HuH-7.5 (cell line): Measurements from ENCODE around the gene CHN1.

Experiments
- DNase-seq: peaks from one replicate; pipeline ENCODE4 v3.0.0; 2011; ENCODE audit warnings: low spot score

The CHN1 gene, protein sequence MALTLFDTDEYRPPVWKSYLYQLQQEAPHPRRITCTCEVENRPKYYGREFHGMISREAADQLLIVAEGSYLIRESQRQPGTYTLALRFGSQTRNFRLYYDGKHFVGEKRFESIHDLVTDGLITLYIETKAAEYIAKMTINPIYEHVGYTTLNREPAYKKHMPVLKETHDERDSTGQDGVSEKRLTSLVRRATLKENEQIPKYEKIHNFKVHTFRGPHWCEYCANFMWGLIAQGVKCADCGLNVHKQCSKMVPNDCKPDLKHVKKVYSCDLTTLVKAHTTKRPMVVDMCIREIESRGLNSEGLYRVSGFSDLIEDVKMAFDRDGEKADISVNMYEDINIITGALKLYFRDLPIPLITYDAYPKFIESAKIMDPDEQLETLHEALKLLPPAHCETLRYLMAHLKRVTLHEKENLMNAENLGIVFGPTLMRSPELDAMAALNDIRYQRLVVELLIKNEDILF

DNA sequence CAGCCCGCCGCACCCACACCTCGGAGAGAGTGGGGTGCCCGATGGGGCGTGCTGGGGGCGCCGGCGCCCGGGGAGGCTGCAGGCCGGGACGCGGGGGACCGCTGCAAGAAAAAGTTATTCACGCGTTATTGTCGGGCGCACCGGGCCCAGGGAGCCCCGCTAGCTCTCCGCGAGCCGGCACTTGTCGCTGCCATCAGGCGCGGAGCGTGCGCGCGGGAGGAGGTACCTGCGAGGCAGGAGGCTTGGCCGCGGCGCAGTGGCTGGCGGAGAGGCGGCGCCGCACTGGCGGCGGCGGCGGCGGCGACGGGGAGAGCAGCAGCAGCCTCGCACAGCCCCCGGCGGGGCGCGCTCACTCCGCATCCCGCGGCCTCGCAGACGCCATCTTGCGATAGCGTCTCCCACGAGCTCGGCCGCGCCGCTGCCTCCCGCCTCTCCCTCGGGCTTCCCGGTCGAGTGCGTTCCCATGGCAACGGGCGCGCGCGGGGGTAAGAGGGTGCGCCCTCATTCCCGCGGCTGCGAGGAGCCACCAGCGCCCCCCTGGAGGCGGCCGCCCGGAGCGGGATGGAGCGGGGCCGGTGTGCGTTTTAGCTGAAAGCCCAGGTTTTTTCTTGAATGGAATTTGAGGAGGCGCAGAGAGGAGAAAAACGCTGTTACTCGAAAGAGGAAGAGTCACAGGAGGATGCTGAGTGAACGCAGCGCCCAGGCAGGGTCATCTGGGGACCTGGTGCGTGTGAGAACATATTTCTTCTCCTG, at the start of gene CHN1:
Gene CHN1 (minus strand): TSS at position 402 of the 753 bp plus-strand sequence. CDS start 469 bp downstream, outside the sequence.
- DNase-seq: peak; percentile 71

DNA sequence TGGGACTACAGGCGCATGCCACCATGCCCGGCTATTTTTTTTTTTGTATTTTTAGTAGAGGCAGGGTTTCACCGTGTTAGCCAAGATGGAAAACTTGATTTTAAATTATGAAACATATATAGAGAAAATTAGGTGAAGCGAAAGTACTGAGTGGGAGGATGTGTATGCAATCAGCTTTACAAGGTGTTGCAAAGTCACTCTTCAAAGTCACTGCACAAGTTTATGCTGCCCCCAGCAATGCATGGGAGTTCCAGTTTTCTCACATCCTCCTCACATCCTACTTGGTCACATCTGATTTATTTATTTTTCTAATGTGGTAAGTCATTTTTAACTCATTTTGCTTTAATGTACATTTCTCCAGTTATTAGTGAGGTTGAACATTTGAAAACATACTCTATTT, 49.2 kb upstream of the CHN1 start:
- no peak for DNase-seq

DNA sequence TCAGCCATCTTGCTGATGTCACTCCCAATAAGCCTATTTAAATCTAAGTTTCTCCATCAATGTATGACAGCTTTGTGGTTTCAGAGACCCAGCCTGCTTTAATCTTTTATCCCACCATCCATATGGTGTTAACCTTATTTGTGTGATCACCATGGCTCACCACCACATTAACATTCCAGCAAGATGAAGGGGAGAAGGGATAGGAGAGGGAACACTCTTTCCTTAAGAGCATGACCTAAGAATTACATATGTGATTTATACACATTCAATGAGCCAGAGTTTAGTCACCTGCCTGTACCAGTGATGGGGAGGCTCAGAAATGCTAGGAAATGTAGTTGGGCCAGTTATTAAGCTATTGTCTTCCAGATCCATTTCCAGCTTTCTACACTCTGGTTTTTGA, 44.5 kb upstream of the CHN1 start:
- DNase-seq: no peak

DNA sequence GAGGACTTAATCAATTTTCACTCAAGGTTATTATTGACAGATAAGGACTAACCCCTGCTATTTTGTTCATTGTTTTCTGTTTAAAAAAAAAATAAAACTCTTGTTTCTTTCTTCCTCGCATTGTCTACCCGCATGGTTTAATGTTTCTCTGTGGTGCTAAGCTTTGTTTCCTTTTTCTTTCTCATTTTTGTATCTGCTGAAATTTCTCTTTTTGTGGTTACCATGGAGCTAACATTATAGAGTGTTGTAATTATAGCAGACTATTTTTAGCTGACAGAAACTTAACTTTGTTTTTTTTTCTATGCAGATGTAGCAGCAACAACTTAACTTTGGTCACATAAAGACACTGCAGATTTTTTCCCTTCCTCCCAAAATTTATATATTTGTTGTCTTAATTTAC, 43.1 kb upstream of the CHN1 start:
- DNase-seq: no peak

DNA sequence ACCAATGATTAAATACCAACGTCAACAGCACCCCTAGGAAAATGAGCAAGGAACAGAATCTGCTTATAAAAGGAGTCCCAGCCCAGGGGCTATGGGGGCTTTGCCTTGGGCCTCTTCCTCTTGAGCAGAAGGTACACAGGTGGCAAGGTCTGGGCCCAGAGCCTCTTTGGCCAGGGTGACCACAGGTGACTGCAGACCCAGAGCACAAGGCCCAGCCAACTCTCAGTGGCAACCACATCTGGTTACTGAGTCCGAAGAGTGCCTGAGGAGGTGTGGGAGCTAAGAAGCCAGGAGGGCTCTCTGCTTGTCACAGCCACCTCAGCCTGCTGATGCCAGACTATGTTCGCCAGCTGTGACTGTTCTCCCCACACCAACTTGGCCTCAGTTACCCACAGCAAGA, 34.3 kb upstream of the CHN1 start:
- DNase-seq: no peak

DNA sequence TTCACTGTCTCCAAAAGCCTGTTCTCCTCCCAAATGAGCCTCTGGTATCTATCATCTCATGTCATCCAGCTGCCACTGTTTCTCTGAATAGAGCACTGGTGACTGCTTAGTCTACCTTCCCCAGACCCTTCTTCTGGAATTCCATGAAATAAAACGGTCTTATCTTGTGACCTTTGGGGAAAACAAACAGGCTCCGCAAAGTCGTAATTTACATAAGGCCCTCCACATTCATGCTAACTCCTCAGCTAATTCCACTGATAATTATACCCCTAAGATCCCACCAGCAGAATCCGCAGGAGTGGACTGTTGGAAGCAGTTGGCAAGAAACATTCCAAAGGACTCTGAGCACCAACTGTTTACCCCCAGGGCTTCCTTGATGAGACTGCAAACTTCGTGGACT, 33.9 kb upstream of the CHN1 start:
- no peak for DNase-seq

DNA sequence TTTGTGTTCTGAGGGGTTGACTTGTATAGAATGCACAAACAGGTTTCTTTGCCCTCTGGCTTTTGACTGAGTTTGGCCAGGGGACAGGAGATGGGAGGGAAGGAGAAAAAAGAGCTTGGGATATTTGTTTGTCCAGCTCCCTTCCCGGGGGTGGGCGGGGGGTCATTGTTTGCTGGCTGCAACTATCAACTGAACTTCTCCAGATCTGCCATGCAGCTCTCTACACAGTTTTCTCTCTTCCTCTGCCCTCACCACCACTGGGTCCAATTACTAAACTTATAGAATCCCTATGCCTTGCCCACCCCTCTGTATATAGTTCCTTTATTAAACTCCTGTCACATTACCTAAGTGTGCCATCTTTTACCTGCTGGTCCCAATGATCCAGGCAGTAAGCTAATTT, 32.8 kb upstream of the CHN1 start:
- no peak for DNase-seq

DNA sequence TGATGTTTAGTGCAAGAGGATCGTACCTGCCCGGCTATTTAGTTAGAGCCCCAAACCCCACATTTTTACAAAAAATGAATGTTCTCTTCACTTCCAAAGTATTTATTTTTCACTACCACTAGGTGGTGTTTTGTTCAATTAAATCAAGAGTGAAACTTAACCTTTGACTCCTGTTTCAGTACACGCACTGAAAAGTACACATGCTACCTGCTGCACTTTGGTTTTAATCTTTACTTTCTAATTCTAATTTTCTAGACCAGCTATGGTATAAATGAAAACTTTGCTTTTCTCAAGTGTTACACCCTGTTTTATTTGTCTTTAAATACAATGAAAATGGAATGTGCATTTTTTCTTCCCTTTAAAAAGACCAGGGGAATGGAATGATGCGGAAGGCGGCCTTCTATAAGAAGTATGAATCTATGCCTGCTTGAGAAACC, 31.4 kb upstream of the CHN1 start:
- no peak for DNase-seq

DNA sequence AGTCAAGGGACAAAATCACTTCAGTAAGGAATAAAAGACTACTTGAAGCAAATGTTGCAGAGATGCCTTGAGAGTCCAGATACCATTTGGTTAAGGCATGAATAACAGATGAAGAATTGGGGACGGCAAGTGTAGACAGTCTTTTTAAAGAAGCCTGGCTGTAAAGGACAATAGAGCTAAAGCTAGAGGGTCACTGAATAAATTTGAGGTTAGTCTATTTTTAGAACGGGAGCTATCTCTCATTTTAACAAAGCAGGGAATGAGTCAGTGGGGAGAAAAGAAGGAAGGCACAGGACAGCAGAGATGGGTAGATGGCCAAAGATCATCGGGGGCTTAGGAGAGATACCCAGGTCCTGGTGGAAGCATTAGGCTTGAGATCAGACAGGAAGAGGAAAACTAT, 30.6 kb upstream of the CHN1 start:
- no peak for DNase-seq

DNA sequence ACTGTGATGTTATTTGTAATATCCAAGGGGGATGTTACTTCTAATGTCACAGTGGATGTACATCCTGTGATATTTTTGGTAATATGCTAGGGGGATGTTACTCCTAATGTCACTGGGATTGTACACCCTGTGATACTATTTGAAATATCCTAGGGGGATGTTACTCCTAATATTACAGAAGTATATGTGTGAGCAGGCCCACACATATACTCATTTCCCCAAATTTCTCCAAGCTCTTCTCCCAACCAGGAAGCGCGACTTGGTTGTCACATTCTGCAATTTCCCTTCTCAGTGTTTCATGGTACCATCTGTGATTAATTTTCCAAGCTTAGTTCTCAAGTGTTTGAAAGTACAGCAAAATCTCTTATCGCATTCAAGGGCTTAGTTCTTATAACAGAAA, 29.5 kb upstream of the CHN1 start:
- no peak for DNase-seq

DNA sequence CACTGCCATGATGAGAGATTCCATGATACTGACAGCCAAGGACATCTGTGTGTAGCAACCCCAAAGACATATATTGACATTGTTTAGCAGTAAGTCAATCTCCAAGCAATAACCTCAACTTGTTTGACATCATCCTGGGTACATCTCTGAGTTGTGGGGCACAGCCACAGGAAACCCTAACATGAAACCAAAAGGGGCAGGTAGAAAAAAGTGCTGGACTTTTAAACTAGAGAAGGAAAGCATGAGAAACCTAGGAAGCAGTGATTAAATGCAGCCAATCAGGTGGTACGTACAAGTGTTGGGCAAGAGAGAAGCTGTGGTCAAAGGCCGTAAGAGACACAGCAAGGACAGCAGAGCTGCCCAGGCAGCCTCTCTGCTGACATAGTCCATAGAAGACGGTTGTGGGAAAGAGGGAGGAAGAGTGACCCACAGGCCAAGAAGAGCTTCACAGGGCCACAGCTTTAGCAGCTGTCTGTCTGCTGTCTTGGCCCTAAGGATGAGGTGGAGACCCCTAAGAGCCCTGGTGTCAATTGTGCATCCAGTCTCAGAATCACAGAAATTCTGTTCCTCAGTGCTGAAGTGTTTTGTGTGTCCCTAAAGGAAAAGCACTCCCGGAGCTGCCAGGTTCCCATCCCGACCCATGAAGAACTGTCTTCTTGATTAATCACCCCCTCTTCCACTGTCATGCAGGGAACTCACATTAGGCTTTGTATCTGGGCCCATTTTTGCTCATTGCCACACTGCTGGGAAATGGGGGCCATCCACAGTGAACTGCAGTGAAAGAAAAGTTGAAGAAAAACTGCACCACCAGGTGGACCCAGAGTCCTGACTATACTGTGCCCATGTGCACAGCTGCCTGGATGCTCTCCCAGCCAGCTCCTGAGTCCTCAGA, 25.4 kb upstream of the CHN1 start:
- no peak for DNase-seq

DNA sequence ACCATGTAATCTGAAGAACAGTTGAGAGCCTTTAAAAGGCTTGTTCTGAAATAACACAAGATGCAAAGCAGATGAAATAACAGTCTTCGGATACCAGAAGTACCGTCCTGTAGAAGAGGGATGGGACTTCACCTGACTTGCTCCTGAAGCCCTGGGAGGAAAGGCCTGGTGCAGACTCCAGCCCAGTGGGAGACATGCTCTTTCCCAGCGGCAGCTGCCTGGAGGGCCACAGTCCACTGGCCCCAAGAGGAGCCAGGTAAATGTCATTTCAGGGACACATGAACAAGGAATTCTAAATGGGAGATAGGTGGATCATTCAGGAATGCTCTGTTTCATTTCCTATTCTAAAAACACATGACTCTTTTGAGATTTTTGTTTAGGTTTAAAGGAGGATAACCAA, 22.6 kb upstream of the CHN1 start:
- DNase-seq: no peak

DNA sequence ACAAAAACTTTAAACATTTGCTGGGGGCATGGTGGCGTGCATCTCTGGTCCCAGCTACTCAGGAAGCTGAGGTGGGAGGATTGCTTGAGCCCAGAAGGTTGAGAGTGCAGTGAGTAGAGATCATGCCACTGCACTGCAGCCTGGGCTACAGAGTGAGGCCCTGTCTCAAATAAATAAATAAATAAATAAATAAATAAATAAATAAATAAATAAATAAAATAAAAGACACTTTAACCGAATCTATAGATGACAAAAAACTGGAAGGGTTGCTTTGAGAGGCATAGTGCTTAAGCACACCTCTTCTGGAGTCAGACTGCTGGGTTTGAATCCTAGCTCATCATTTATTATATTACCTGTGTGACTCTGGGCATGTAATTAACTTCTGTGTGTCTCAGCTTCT, 21.2 kb upstream of the CHN1 start:
- DNase-seq: no peak

DNA sequence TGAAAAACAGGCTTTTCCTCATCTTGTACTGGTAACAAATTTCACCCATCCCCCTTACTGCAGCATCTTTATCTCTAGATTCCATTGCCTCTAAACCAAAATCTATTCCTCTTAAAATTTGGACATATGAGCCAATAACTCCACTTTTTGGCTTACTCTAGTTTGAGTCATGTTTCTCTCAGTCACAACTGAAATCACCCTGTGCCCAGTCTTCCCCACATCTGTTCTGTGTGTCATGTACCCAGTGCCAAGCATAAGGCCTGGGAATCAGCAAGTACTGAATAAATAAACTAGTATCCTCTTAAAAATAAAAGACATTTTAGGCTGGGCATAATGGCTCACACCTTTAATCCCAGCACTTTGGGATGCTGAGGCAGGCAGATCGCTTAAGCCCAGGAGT, 20.8 kb upstream of the CHN1 start:
- no peak for DNase-seq

DNA sequence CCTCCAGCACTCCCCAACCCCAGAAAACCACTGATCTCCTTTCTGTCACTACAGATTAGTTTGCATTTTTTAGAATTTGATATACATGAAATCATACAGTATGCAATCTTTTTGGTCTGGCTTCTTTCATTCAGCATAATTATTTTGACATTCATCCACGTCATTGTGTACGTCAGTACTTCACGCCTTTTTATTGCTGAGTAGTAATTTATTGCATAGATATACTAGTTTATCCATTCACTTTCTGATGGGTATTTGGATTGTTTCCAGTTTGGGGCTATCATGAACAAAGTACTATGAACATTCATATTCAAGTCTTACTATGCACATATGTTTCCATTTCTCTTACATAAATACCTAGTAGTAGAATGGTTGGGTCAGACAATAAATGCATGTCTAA, 20.1 kb upstream of the CHN1 start:
- DNase-seq: no peak

DNA sequence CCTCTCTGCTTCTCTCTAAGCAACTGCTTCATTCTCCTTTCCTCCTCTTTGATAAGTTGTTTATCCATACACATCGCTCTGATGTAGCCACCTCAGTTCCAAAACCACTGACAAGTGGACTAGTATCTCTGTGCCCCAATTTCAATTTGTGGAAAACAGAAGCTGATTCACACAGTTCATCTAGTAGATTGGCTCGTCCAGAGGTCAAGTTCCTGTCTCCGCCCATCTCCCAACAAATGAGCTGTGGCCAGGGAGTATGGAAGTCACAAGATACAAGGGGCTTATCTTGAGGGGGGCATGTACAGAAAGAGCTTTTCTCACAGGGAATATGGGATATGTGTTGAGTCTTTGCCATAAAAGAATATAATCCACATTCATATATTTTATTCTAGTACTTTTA, 17.7 kb upstream of the CHN1 start:
- no peak for DNase-seq

DNA sequence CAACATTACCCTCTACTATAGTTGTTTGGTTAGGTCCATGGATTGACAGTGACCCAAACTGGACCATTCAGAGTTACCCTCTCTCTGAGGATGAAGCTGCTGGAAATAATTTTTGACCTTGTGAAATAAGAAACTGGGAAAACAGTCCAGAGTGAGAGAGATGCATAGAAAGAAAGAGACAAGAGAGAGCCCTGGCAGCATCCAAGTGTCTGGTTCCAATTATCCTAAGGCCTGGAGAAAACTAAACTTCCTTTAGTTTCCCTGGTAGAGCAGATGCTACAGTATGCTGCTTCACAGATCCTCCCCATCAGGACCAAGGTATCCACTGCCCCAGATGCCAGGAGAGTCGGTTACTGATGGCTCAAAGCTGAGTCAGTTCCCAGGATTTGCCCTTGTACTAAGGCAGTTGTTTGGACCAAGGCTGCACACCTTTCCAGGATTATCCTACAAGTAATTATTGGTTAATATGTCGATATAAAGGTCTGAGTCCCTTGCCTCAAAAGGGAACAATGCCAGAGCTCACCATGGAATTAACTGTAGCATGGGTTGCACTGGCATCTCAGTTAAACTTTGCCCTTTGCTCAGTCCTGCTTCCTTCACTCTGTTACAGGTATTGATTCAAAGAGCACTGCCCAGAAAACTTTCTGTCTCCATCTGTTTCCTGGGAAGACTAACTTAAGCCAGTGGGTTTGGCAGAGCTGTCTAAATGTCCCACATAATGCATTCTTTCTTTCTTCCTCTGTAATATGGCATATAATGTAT, 14.6 kb upstream of the CHN1 start:
- no peak for DNase-seq

DNA sequence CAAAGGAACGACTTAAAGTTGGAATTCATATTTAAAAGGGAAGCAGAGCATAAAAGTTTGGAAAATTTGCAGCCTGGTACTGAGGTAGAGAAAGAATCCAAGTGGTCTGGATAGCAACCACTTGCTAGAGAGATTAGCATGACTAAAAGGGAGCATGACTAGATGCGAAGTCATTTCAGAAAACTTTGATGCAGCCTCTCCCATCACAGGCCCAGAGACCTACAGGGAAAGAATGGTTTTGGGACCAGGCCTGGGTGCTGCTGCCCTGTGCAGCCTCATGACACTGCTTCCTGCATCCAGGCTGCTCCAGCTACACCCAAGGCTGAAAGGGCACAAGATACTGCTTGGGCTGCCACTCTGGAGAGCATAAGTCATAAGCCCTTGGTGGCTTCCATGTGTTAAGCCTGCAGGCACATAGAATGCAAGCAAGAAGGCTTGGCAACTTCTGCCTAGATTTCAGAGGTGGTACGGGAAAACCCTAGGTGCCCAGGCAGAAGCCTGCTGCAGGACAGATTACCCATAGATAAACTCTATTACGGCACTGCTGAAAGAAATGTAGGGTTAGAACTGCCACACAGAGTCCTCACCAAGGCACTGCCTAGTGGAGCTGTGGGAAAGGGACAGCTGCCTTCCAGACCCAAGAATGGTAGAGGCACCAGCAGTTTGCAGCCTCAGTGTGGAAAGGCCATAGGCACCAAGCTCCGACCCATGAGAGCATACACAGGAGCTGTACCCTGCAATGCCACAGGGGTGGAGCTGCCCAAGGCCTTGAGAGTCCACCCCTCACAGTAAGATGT, 12.6 kb upstream of the CHN1 start:
- no peak for DNase-seq

DNA sequence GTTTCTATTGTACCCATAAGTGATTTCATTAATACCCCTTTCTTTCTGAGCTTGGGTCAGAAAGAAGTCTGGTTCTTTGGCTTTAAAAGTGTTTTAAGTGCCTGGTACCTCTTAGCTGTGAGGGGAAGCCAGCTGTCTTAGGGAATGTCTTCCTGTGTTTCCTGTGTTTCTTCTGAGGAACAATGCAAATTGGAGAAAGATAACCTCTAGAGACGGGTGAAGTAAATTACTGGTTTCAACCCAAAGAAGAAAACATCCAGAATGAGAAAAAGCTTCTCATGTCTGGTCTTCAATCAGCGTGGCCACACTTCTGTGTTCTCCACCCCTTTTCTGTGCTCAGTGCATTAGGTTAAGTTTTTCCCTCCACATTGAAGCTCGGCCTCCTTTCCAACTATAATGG, 10.2 kb upstream of the CHN1 start:
- DNase-seq: no peak

DNA sequence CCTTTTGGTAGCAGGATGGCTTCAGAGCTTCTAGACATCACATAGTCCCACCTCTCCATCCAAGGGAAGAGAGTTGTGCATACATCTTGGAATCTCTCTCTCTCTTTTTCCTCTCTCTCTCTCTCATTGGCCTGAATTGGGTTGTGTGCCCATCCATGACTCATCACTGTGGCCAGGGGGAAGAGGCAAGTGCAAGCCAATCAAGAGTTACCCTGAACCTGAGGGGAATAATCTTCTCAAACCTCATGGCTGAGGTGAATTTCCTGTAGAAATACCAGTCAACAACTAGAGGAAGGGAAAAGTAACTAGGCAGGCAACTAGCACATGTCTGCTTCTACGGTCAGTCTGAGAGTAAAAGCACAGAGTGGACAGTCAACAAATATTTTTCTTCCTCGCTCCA, 7.3 kb upstream of the CHN1 start:
- no peak for DNase-seq

DNA sequence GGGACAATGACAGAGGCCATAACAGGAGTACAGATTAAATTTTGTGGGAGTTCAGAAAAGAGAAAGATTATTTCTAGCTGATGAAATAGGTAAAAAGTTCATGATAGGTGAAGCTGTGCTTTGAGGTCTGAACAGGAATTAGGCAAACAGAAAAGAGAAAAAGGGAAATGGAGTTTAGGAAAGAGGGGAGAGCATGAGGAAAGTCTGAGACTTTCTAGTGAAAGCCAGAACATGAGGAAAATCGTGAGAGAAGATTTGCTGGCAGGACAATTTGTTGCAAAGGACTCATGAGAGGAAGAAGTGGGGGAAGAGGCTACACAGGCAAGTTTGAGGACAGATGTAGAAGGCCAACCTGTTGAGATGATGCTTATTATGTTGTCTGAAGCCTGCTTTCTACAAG, 6.3 kb upstream of the CHN1 start:
- no peak for DNase-seq
